ENCODE results near the gene NISCH. TPM values are rescaled to one million over a fixed set of nuclear protein-coding genes. Genes with fewer than 3 reads are reported as not detected.

Gene NISCH
- total RNA-seq, 1 experiment from 2014 or later, result 62.2 TPM

DNA sequence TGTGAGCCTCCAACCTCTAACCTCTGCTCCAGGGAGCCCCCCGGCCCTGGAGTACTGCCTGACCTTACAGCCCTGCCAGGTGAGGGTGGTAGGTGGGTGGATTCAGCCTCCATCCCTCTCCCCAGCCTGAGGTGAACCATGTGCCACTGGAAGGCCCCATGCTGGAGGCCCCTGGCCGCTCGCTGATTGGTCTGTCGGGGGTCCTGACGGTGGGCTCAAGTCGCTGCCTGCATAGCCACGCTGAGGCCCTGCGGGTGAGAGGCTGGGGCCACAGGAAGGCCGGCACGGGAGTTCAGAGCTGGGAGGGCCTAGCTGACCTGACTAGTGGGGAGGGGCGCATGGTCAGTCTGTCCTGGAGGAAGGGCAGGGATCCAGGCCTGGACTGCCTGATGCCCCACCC lies 59.2 kb downstream of the NISCH start:
- Histone ChIP-seq H3K36me3 (ENCODE audit: control insufficient read depth, insufficient read depth, low read length) (no peaks in the 10 kb centered on the region), H3K27me3 (replicated peaks; ENCODE audit: control insufficient read depth, insufficient read depth, low read length) (no peaks in the 10 kb centered on the region), H3K4me3 (ENCODE audit: low read depth, low read length) (no peak overlapping the region), H3K9me3 (no peaks in the 10 kb centered on the region), H3K4me1 (no peaks in the 10 kb centered on the region)
- Mint-ChIP-seq H3K4me3 (ENCODE audit: unreplicated experiment) (no peak overlapping the region), H3K27me3 (ENCODE audit: insufficient read depth, unreplicated experiment) (no peaks in the 10 kb centered on the region), H3K9me3 (ENCODE audit: unreplicated experiment) (no peaks in the 10 kb centered on the region), H3K4me1 (ENCODE audit: low read depth, unreplicated experiment) (no peaks in the 10 kb centered on the region), H3K27ac (ENCODE audit: unreplicated experiment) (no peak overlapping the region), H3K36me3 (ENCODE audit: insufficient read depth, unreplicated experiment) (no peaks in the 10 kb centered on the region)
- intact Hi-C loops (cut with micrococcal nuclease; ENCODE audit: unreplicated experiment), result no loop called here
- DNase-seq, result no peak
- TF ChIP-seq, protein P1, sequence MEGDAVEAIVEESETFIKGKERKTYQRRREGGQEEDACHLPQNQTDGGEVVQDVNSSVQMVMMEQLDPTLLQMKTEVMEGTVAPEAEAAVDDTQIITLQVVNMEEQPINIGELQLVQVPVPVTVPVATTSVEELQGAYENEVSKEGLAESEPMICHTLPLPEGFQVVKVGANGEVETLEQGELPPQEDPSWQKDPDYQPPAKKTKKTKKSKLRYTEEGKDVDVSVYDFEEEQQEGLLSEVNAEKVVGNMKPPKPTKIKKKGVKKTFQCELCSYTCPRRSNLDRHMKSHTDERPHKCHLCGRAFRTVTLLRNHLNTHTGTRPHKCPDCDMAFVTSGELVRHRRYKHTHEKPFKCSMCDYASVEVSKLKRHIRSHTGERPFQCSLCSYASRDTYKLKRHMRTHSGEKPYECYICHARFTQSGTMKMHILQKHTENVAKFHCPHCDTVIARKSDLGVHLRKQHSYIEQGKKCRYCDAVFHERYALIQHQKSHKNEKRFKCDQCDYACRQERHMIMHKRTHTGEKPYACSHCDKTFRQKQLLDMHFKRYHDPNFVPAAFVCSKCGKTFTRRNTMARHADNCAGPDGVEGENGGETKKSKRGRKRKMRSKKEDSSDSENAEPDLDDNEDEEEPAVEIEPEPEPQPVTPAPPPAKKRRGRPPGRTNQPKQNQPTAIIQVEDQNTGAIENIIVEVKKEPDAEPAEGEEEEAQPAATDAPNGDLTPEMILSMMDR (IDR thresholded peaks at IDR 0.05; ENCODE audit: insufficient read depth in 1 of 2, low read depth in 1 of 2, low read length in 1 of 2, severe bottlenecking in 1 of 2, unreplicated experiment in 1 of 2), result no peak
- CTCF ChIA-PET, result no interaction called here
- POLR2A ChIA-PET, result no interaction called here
- BruUV-seq (replicated peaks), result no TSS peak

- Histone ChIP-seq H3K36me3 (ENCODE audit: control insufficient read depth, insufficient read depth, low read length) (no peaks in the 10 kb centered on the region), H3K4me3 (ENCODE audit: low read depth, low read length) (no peak overlapping the region), H3K4me1 (no peaks in the 10 kb centered on the region), H3K27me3 (replicated peaks; ENCODE audit: control insufficient read depth, insufficient read depth, low read length) (no peaks in the 10 kb centered on the region), H3K9me3 (no peaks in the 10 kb centered on the region)
- Mint-ChIP-seq H3K9me3 (ENCODE audit: unreplicated experiment) (no peaks in the 10 kb centered on the region), H3K36me3 (ENCODE audit: insufficient read depth, unreplicated experiment) (no peaks in the 10 kb centered on the region), H3K27me3 (ENCODE audit: insufficient read depth, unreplicated experiment) (no peaks in the 10 kb centered on the region), H3K4me1 (ENCODE audit: low read depth, unreplicated experiment) (no peaks in the 10 kb centered on the region), H3K27ac (ENCODE audit: unreplicated experiment) (no peak overlapping the region), H3K4me3 (ENCODE audit: unreplicated experiment) (no peak overlapping the region)
- intact Hi-C loops (cut with micrococcal nuclease; ENCODE audit: unreplicated experiment), result no loop called here
- BruUV-seq (replicated peaks), result no TSS peak
- DNase-seq, result no peak
- ChIA-PET POLR2A (no interaction called here), CTCF (no interaction called here)
- TF ChIP-seq, protein P1 (IDR thresholded peaks at IDR 0.05; ENCODE audit: insufficient read depth in 1 of 2, low read depth in 1 of 2, low read length in 1 of 2, severe bottlenecking in 1 of 2, unreplicated experiment in 1 of 2), result no peak
These were observed 59.8 kb downstream of the NISCH start for GRCh38 chr3:52515192-52515591.

GRCh38 chr3:52516509-52517195 lies 61.2 kb downstream of the NISCH start:
- ChIA-PET POLR2A (no interaction called here), CTCF (no interaction called here)
- Mint-ChIP-seq H3K27me3 (ENCODE audit: insufficient read depth, unreplicated experiment) (no peaks in the 10 kb centered on the region), H3K4me3 (ENCODE audit: unreplicated experiment) (no peak overlapping the region), H3K27ac (ENCODE audit: unreplicated experiment) (no peak overlapping the region), H3K4me1 (ENCODE audit: low read depth, unreplicated experiment) (no peaks in the 10 kb centered on the region), H3K36me3 (ENCODE audit: insufficient read depth, unreplicated experiment) (no peaks in the 10 kb centered on the region), H3K9me3 (ENCODE audit: unreplicated experiment) (no peaks in the 10 kb centered on the region)
- intact Hi-C loops (cut with micrococcal nuclease; ENCODE audit: unreplicated experiment), result no loop called here
- Histone ChIP-seq H3K27me3 (replicated peaks; ENCODE audit: control insufficient read depth, insufficient read depth, low read length) (no peaks in the 10 kb centered on the region), H3K9me3 (no peaks in the 10 kb centered on the region), H3K4me3 (ENCODE audit: low read depth, low read length) (no peak overlapping the region), H3K4me1 (no peaks in the 10 kb centered on the region), H3K36me3 (ENCODE audit: control insufficient read depth, insufficient read depth, low read length) (no peaks in the 10 kb centered on the region)
- TF ChIP-seq, protein P1 (IDR thresholded peaks at IDR 0.05; ENCODE audit: insufficient read depth in 1 of 2, low read depth in 1 of 2, low read length in 1 of 2, severe bottlenecking in 1 of 2, unreplicated experiment in 1 of 2), result no peak
- BruUV-seq (replicated peaks), result no TSS peak
- DNase-seq, result no peak
